Kidney epithelial cell (primary cell): ENCODE measurements around the gene RPP40. TPM values are rescaled to one million over a fixed set of nuclear protein-coding genes. Genes with fewer than 3 reads are reported as not detected.
A peak's percentile ranks its signal among the peaks of the same experiment; 100 is the strongest.

ENCODE experiments used
- DNase-seq: peaks from one replicate; pipeline ENCODE4 v3.0.0-alpha.2; 2010; ENCODE audit warnings: low read depth
- H3K27me3 ChIP-seq: 2 replicates; pipeline ENCODE4 v1.6.0; 2011; ENCODE audit warnings: low read length; ENCODE audit not compliant: control insufficient read depth, insufficient read depth
- H3K36me3 ChIP-seq: 2 replicates; pipeline ENCODE4 v1.5.1; 2011; ENCODE audit warnings: low read length; ENCODE audit not compliant: control insufficient read depth, insufficient read depth
- H3K4me3 ChIP-seq: 2 replicates; pipeline ENCODE4 v1.5.1; 2011; ENCODE audit warnings: low read depth, mild to moderate bottlenecking, control low read depth, low read length
- CTCF ChIP-seq: IDR thresholded peaks from 2 replicates; pipeline ENCODE4 v1.5.1; 2011; ENCODE audit warnings: mild to moderate bottlenecking, moderate library complexity, low read length, control low read depth, inconsistent platforms; ENCODE audit not compliant: insufficient read depth, poor library complexity, severe bottlenecking
- total RNA-seq: library from RNA; depleted of rRNA; stranded (reverse); fragments of >200 nt; gene quantifications from 2 replicates; pipeline ENCODE4 v1.2.3, GENCODE V29; 2015

RPP40 gene
- total RNA-seq, 1 donor from 2014 or later: 16.0 TPM

- no peaks in the 10 kb centered on the region for H3K27me3 ChIP-seq
- no peaks in the 10 kb centered on the region for H3K36me3 ChIP-seq
- H3K4me3 ChIP-seq: no peak overlapping the region
- TF ChIP-seq CTCF: no peak
- no peak for DNase-seq
These were observed 27.3 kb upstream of the RPP40 start for GRCh38 chr6:5031150-5031549.

DNA sequence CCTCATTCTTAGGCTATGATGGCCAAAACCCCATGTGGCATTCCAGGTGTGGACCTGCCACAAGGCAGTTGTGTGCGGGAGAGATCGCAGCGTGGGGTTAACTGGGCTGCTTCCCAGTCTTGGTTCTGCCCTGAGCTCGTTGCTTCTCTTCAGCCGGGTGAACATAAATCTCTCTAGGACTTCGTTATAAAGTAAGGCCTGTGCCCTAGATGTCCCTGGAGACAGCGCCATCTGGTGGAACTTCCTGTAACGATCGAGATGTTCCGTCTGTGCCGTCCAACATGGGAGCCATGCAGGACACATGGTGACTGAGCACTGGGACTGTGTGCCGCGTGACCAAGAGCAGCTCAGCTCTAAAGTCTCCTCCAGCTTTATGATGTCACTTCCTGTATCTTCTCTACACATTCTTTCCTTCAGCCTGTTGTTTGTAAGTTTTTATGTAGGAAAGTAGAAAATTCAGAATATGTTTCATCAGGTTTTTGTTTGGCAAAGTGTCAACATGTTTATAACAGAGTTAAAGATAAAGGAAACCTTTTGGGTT, 26.8 kb upstream of the RPP40 start:
- peak; percentile 59 for TF ChIP-seq CTCF
- Histone ChIP-seq H3K27me3 (no peaks in the 10 kb centered on the region), H3K4me3 (no peak overlapping the region), H3K36me3 (no peaks in the 10 kb centered on the region)
- DNase-seq: peak; percentile 18

- no peak for TF ChIP-seq CTCF
- Histone ChIP-seq H3K36me3 (no peaks in the 10 kb centered on the region), H3K4me3 (no peak overlapping the region), H3K27me3 (no peaks in the 10 kb centered on the region)
- no peak for DNase-seq
These were observed 25.8 kb upstream of the RPP40 start for GRCh38 chr6:5029609-5030008.

DNA sequence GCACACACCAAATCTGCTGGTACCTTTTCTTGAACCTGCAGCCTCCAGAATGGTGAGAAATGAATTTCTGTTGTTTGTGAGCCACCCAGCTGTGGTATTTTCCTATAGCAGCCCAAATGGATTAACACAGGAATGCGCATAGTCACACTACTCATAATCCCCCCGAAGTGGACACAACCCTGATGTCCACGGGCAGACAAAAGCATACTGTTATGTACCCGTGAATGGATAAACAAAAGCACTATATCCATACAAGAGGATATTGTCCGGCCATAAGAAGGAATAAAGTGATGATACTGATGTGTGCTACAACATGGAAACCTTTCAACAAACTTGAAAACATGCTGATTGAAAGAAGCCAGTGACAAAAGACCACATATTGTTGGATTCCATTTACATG, 25.1 kb upstream of the RPP40 start:
- no peaks in the 10 kb centered on the region for H3K27me3 ChIP-seq
- no peaks in the 10 kb centered on the region for H3K36me3 ChIP-seq
- H3K4me3 ChIP-seq: no peak overlapping the region
- TF ChIP-seq CTCF: no peak
- no peak for DNase-seq

DNA sequence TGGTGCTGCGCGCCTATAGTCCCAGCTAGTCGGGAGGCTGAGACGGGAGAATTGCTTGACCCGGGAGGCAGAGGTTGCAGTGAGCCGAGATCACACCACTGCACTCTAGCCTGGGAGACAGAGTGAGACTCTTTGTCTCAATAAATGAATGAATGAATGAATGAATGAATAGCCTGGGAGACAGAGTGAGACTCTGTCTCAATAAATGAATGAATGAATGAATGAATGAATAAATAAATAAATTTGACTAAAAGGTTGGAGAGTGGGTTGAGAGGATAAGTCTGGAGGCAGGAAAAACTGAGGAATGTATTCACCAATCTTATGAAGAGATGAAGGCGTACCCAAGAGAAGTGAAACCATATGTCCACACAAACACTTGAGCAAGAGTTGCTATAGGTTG, 24.5 kb upstream of the RPP40 start:
- H3K36me3 ChIP-seq: no peaks in the 10 kb centered on the region
- no peak for TF ChIP-seq CTCF
- DNase-seq: no peak
- H3K4me3 ChIP-seq: no peak overlapping the region
- H3K27me3 ChIP-seq: no peaks in the 10 kb centered on the region

DNA sequence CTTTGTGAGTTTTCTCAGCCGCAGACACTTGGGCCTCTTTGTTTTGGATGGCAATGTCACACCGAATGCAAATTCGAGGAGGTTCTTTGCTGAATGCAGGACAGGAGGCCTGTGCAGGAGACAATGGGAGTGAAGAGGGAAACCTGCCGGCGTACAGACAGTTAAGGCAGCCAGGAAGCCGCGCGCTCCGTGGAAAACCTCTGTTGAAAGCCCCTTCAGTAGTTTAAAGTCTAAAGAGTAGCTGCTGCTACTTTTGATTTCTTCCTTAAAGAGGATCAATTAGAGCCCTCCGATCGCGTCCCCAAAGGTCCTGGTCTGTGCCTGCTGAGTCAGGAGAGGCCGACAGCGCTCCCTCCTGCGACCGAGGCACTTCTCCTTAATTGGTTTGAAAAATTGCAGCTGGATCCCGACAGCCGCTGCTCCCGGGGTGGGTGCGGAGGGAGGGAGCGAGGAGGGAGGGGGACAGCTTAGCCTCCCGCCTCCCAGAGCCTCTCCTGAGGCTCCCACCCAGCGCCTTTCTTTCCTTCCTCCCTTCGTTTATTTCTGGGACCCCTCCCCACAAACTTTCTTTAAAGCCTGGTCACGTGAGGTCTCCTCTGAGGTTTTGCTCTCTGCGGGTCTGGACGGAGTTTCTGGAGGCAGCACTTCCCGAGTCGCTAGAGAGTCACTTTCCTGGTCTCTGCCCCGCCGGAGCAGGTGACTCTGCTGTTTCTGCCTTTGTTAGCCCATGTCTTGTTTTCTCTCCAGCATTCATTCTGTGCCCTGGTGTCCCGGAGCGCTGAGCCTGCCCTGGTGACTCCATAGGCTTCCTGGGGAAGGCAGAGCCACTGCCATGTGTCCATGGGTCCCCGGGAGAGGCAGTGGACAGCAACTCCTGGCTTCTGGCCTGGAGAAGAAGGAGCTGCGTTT, 22.3 kb upstream of the RPP40 start:
- H3K36me3 ChIP-seq: no peaks in the 10 kb centered on the region
- no peaks in the 10 kb centered on the region for H3K27me3 ChIP-seq
- peak; percentile 5 for TF ChIP-seq CTCF
- peak overlapping the region; percentile 30 for H3K4me3 ChIP-seq
- DNase-seq: peak; percentile 5
